GM19023 (cell line): ENCODE measurements around the gene CDK16.

ENCODE experiments used
- ATAC-seq: cut with Tn5 transposase; IDR thresholded peaks from one replicate; pipeline ENCODE4 v1.9.1; 2021; ENCODE audit warnings: mild to moderate bottlenecking, moderate library complexity; ENCODE audit not compliant: unreplicated experiment

Gene CDK16

GRCh38 chrX:47218280-47218919 is at the start of gene CDK16:
Gene CDK16, plus strand, starts transcription at chrX:47218681. Its CDS starts 4,877 bp downstream, at chrX:47223558.
- peak; percentile 46 for ATAC-seq

GRCh38 chrX:47169273-47169672 is 49.2 kb upstream of the CDK16 start:
- no peak for ATAC-seq

- ATAC-seq: no peak
Observed at GRCh38 chrX:47169726-47170515, 48.6 kb upstream of the CDK16 start.

GRCh38 chrX:47170861-47171692 is 47.4 kb upstream of the CDK16 start:
- ATAC-seq: no peak

- ATAC-seq: no peak
Observed at GRCh38 chrX:47171996-47172395, 46.5 kb upstream of the CDK16 start.

GRCh38 chrX:47172549-47172948 is 45.9 kb upstream of the CDK16 start:
- no peak for ATAC-seq

- ATAC-seq: no peak
Observed at GRCh38 chrX:47172971-47173792, 45.3 kb upstream of the CDK16 start.

GRCh38 chrX:47174376-47174775 is 44.1 kb upstream of the CDK16 start:
- no peak for ATAC-seq

GRCh38 chrX:47174846-47175587 is 43.5 kb upstream of the CDK16 start:
- no peak for ATAC-seq

- no peak for ATAC-seq
Observed at GRCh38 chrX:47175588-47175980, 42.9 kb upstream of the CDK16 start.

- no peak for ATAC-seq
Observed at GRCh38 chrX:47176101-47176740, 42.3 kb upstream of the CDK16 start.

GRCh38 chrX:47177079-47177478 is 41.4 kb upstream of the CDK16 start:
- no peak for ATAC-seq

- no peak for ATAC-seq
Observed at GRCh38 chrX:47178337-47178736, 40.1 kb upstream of the CDK16 start.

- no peak for ATAC-seq
Observed at GRCh38 chrX:47179221-47179927, 39.1 kb upstream of the CDK16 start.

GRCh38 chrX:47179928-47180255 is 38.6 kb upstream of the CDK16 start:
- no peak for ATAC-seq

- no peak for ATAC-seq
Observed at GRCh38 chrX:47180346-47180745, 38.1 kb upstream of the CDK16 start.

- no peak for ATAC-seq
Observed at GRCh38 chrX:47181301-47181700, 37.2 kb upstream of the CDK16 start.

- ATAC-seq: no peak
Observed at GRCh38 chrX:47182106-47182700, 36.3 kb upstream of the CDK16 start.

- ATAC-seq: no peak
Observed at GRCh38 chrX:47184486-47184885, 34.0 kb upstream of the CDK16 start.
